ENCODE results near the gene EIF5A2. TPM values are rescaled to one million over a fixed set of nuclear protein-coding genes. Genes with fewer than 3 reads are reported as not detected.

EIF5A2 gene
- total and polyA plus RNA-seq, 2 experiments from 2014 or later: 20.4 to 20.8 TPM

DNA sequence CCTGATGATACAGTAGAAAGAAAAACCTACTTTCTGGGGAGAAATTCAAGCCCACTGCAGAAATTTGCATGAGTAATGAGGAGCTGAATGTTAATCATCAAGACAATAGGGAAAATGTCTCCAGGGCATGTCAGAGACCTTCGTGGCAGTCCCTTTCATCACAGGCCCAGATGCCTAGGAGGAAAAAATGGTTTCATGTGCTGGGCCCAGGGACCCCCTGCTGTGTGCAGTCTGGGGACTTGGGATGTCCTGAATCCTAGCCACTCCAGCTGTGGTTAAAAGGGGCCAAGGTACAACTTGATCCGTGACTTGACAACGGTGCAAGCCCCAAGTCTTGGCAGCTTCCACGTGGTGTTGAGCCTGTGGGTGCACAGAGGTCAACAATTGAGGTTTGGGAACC, 10.3 kb upstream of the EIF5A2 start:
- no peaks in the 10 kb centered on the region for H3K4me1 ChIP-seq (ENCODE audit: insufficient read depth)
- no peak overlapping the region for H3K27ac ChIP-seq
- no peak overlapping the region for H3K9ac ChIP-seq
- no peak for DNase-seq
- H2AFZ ChIP-seq: no peak overlapping the region
- TF ChIP-seq EZH2phosphoT487 (IDR thresholded peaks at IDR 0.05; ENCODE audit: insufficient read depth, low read depth): no peak
- no peak for TF ChIP-seq EZH2 (IDR thresholded peaks at IDR 0.05; ENCODE audit: insufficient read depth, poor library complexity, severe bottlenecking)
- H3K4me3 ChIP-seq: no peak overlapping the region
- H4K20me1 ChIP-seq (ENCODE audit: insufficient read depth): no peaks in the 10 kb centered on the region
- in situ Hi-C loops (cut with MboI): no loop called here
- H3K9me3 ChIP-seq (ENCODE audit: low read depth): no peaks in the 10 kb centered on the region
- no peak overlapping the region for H3K4me2 ChIP-seq (ENCODE audit: unreplicated experiment)
- H3K27me3 ChIP-seq (replicated peaks; ENCODE audit: insufficient read depth): peaks cover 4% of the 10 kb centered on the region; the same call in 1 of the 2 replicates
- H3K9me2 ChIP-seq (ENCODE audit: insufficient read depth): no peaks in the 10 kb centered on the region
- H3K36me3 ChIP-seq (ENCODE audit: low read depth): no peaks in the 10 kb centered on the region
- no peaks in the 10 kb centered on the region for H3K79me2 ChIP-seq (ENCODE audit: insufficient read depth)
- WGBS, 2 experiments (ENCODE audit: low coverage in 1 of 2, low lambda C conversion rate in 2 of 2, missing lambda C conversion rate in 2 of 2): 46 to 56% methylated on average over 4 of the region's 4 CpGs
- no peaks in the 10 kb centered on the region for H3F3A ChIP-seq (ENCODE audit: insufficient read depth)

DNA sequence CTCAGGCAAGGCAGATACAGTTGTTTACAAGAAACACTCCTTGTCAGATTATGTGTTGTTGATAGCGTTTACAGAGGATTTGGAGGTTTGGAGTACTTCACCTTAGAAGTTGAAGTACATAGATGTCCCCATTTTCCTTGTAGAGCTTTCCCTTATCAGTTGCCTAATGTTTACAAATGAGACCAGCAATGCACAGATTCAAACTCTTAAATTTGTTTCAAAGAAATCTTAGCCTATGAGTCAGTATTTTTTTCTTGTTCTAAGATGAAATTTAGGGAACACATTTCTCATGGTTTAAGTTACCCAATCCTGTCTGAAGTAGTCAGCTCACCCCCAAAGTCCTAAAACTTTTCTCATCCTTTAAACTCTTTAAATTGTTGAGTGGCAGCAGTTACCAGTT, 6.3 kb upstream of the EIF5A2 start:
- H3K9me3 ChIP-seq (ENCODE audit: low read depth): no peaks in the 10 kb centered on the region
- in situ Hi-C loops (cut with MboI): no loop called here
- no peaks in the 10 kb centered on the region; the same call in 1 of the 2 replicates for H3K4me1 ChIP-seq (ENCODE audit: insufficient read depth)
- no peaks in the 10 kb centered on the region for H3K79me2 ChIP-seq (ENCODE audit: insufficient read depth)
- no peaks in the 10 kb centered on the region; the same call in 1 of the 2 replicates for H3K27me3 ChIP-seq (replicated peaks; ENCODE audit: insufficient read depth)
- H4K20me1 ChIP-seq (ENCODE audit: insufficient read depth): no peaks in the 10 kb centered on the region
- no peak overlapping the region for H3K9ac ChIP-seq
- no peak overlapping the region for H3K4me3 ChIP-seq
- no peak overlapping the region for H2AFZ ChIP-seq
- H3K27ac ChIP-seq: no peak overlapping the region
- DNase-seq: peak; percentile 6
- H3K9me2 ChIP-seq (ENCODE audit: insufficient read depth): no peaks in the 10 kb centered on the region
- 0 out of 2 replicates have a peak, but pooled peaks cover 11% of the 10 kb centered on the region for H3F3A ChIP-seq (ENCODE audit: insufficient read depth)
- 58 to 63% methylated on average over 1 of the region's 1 CpG for WGBS, 2 experiments (ENCODE audit: low coverage in 1 of 2, low lambda C conversion rate in 2 of 2, missing lambda C conversion rate in 2 of 2)
- H3K36me3 ChIP-seq (ENCODE audit: low read depth): no peaks in the 10 kb centered on the region
- TF ChIP-seq EZH2 (IDR thresholded peaks at IDR 0.05; ENCODE audit: insufficient read depth, poor library complexity, severe bottlenecking) (no peak), EZH2phosphoT487 (IDR thresholded peaks at IDR 0.05; ENCODE audit: insufficient read depth, low read depth) (no peak)
- no peak overlapping the region for H3K4me2 ChIP-seq (ENCODE audit: unreplicated experiment)

DNA sequence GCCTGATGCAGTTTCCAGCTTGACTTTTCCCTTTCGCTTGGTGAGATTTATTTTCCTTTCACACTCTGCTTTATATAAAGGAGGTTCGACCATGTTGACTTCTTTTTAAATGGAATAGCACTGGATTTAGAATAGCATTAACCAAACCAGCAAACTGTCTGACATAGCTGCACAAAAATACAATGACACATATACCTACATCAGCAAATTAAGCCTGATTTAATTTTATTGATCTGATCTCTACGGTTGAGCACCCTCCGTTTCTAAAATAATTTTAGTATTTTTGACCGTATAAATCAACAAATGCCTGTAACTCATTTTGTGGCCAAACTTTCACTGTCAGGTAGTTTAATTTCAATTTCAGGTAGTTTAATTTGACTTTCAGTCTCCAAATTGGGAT, 5.8 kb upstream of the EIF5A2 start:
- in situ Hi-C loops (cut with MboI): no loop called here
- Histone ChIP-seq H4K20me1 (ENCODE audit: insufficient read depth) (no peaks in the 10 kb centered on the region), H3K36me3 (ENCODE audit: low read depth) (no peaks in the 10 kb centered on the region)

DNA sequence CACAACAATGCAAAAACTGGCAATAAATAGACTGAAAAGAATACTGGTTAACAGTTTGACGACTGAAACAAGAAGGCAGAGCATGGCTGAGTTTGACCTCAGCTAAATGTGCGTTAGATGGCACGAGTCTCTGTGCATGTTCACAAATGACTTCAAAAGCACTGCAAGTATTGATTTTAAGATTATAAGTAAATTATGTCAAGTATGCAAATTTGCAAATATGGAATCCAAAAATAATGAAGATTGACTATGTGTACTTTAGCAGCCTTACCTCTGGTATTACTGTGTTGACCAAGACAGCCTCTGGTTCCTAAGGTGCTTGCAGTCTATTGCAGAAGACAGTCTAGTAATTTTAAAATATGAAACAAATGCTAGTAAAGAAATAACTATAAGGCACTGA, 2.6 kb upstream of the EIF5A2 start:
- peaks cover 16% of the 10 kb centered on the region for H3K79me2 ChIP-seq (ENCODE audit: insufficient read depth)
- in situ Hi-C loops (cut with MboI): no loop called here
- H4K20me1 ChIP-seq (ENCODE audit: insufficient read depth): no peaks in the 10 kb centered on the region
- peaks cover 16% of the 10 kb centered on the region for H3K4me1 ChIP-seq (ENCODE audit: insufficient read depth)
- WGBS, 2 experiments (ENCODE audit: low coverage in 1 of 2, low lambda C conversion rate in 2 of 2, missing lambda C conversion rate in 2 of 2): 89 to 91% methylated on average over 3 of the region's 3 CpGs
- no peak overlapping the region for H3K4me3 ChIP-seq
- H3K27ac ChIP-seq: no peak overlapping the region
- no peaks in the 10 kb centered on the region for H3K9me3 ChIP-seq (ENCODE audit: low read depth)
- H3K9ac ChIP-seq: no peak overlapping the region
- DNase-seq: no peak
- H3K9me2 ChIP-seq (ENCODE audit: insufficient read depth): no peaks in the 10 kb centered on the region
- TF ChIP-seq EZH2 (IDR thresholded peaks at IDR 0.05; ENCODE audit: insufficient read depth, poor library complexity, severe bottlenecking): no peak
- no peak for TF ChIP-seq EZH2phosphoT487 (IDR thresholded peaks at IDR 0.05; ENCODE audit: insufficient read depth, low read depth)
- peaks cover 21% of the 10 kb centered on the region for H3F3A ChIP-seq (ENCODE audit: insufficient read depth)
- no peak overlapping the region for H3K4me2 ChIP-seq (ENCODE audit: unreplicated experiment)
- no peaks in the 10 kb centered on the region for H3K36me3 ChIP-seq (ENCODE audit: low read depth)
- H3K27me3 ChIP-seq (replicated peaks; ENCODE audit: insufficient read depth): no peaks in the 10 kb centered on the region; the same call in 1 of the 2 replicates
- H2AFZ ChIP-seq: no peak overlapping the region

More for the DNA sequence above, 5.8 kb upstream of the EIF5A2 start:
- no peak for TF ChIP-seq EZH2phosphoT487 (IDR thresholded peaks at IDR 0.05; ENCODE audit: insufficient read depth, low read depth)
- TF ChIP-seq EZH2 (IDR thresholded peaks at IDR 0.05; ENCODE audit: insufficient read depth, poor library complexity, severe bottlenecking): no peak
- Histone ChIP-seq H3F3A (ENCODE audit: insufficient read depth) (peaks cover 15% of the 10 kb centered on the region), H3K4me1 (ENCODE audit: insufficient read depth) (no peaks in the 10 kb centered on the region; the same call in 1 of the 2 replicates), H3K27ac (no peak overlapping the region), H3K9me2 (ENCODE audit: insufficient read depth) (no peaks in the 10 kb centered on the region), H3K4me3 (no peak overlapping the region), H3K79me2 (ENCODE audit: insufficient read depth) (no peaks in the 10 kb centered on the region), H3K27me3 (replicated peaks; ENCODE audit: insufficient read depth) (no peaks in the 10 kb centered on the region; the same call in 1 of the 2 replicates), H2AFZ (no peak overlapping the region), H3K9ac (no peak overlapping the region), H3K9me3 (ENCODE audit: low read depth) (no peaks in the 10 kb centered on the region), H3K4me2 (ENCODE audit: unreplicated experiment) (no peak overlapping the region)
- no peak for DNase-seq
- 77 to 83% methylated on average over 5 of the region's 5 CpGs for whole genome bisulfite sequencing, 2 experiments (ENCODE audit: low coverage in 1 of 2, low lambda C conversion rate in 2 of 2, missing lambda C conversion rate in 2 of 2)

DNA sequence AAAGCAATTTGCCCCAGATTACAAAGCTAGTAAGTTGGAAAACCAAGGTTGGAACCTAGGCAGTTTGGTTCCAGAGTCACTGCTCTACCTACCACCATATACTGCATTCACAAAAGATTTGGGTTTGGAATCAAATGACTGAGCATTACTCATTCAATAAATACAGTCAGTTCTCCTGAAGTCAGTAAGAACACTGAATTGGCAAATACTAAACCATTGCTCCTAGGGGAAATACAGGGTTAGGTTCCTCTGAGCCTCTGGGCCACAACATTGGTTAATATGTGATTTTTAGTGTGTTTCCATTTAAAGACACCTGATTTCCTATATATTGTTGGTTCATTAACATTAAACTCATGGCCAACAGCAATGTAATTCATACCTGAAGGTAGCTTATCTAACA, 2.1 kb upstream of the EIF5A2 start:
- Histone ChIP-seq H3K4me3 (no peak overlapping the region), H3K27ac (no peak overlapping the region), H3K9ac (no peak overlapping the region), H3K9me2 (ENCODE audit: insufficient read depth) (no peaks in the 10 kb centered on the region), H3K36me3 (ENCODE audit: low read depth) (no peaks in the 10 kb centered on the region), H3K9me3 (ENCODE audit: low read depth) (no peaks in the 10 kb centered on the region), H3F3A (ENCODE audit: insufficient read depth) (peaks cover 21% of the 10 kb centered on the region), H3K27me3 (replicated peaks; ENCODE audit: insufficient read depth) (no peaks in the 10 kb centered on the region; the same call in 1 of the 2 replicates), H2AFZ (no peak overlapping the region), H4K20me1 (ENCODE audit: insufficient read depth) (no peaks in the 10 kb centered on the region), H3K4me2 (ENCODE audit: unreplicated experiment) (no peak overlapping the region), H3K79me2 (ENCODE audit: insufficient read depth) (peaks cover 21% of the 10 kb centered on the region), H3K4me1 (ENCODE audit: insufficient read depth) (peaks cover 18% of the 10 kb centered on the region)
- DNase-seq: peak; percentile 6
- no peak for TF ChIP-seq EZH2 (IDR thresholded peaks at IDR 0.05; ENCODE audit: insufficient read depth, poor library complexity, severe bottlenecking)
- TF ChIP-seq EZH2phosphoT487 (IDR thresholded peaks at IDR 0.05; ENCODE audit: insufficient read depth, low read depth): no peak
- in situ Hi-C loops (cut with MboI): no loop called here
